ENCODE measurements around the gene RAD17.
"Not testable (repeated sequence)": the region's sequence is repeated elsewhere in the genome, so short reads cannot be mapped to it uniquely, and the experiment has no call there.

The RAD17 gene, protein sequence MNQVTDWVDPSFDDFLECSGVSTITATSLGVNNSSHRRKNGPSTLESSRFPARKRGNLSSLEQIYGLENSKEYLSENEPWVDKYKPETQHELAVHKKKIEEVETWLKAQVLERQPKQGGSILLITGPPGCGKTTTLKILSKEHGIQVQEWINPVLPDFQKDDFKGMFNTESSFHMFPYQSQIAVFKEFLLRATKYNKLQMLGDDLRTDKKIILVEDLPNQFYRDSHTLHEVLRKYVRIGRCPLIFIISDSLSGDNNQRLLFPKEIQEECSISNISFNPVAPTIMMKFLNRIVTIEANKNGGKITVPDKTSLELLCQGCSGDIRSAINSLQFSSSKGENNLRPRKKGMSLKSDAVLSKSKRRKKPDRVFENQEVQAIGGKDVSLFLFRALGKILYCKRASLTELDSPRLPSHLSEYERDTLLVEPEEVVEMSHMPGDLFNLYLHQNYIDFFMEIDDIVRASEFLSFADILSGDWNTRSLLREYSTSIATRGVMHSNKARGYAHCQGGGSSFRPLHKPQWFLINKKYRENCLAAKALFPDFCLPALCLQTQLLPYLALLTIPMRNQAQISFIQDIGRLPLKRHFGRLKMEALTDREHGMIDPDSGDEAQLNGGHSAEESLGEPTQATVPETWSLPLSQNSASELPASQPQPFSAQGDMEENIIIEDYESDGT

DNA sequence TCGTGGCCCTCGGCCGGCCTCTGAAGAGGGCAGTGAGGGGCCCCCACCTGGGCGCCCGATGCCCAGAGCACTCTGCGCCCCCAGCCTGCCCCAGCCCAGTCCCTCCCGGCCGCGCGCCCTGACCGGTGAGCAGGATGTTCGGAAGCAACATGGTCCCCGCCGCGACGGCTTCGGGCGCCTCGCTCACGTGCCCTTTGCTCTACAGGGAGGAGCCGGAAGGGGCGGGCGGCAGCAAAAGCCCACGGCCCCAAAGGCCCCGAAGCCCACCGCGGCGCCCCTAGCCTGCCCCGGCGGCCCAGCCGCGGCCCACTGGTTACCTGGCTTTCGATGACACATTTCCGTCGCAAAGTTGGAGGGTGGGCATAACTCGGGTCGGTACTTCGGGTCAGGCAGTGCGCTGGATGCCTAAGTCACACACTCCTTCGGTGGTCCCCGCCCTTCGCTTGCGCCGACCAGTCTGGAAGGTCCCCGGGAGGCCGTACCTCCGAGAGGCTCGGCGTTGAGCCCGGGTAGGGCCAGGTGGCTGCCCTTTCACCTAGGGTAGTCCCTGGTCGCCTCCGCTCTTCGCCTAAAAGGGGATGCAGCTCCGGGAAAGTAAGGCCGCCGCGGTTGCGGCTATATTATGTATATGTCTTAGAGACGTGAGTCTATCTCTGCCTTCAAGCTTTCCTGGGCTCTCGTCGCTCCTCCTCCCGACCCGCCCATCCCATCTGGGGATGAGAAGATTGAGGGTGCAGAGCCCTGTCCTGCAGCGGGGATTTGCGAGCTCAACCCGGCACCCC lies at the start of gene RAD17, which contains the start of the genes AK6 and TAF9:
Gene RAD17, plus strand, starts transcription at position 479 of the 782 bp plus-strand sequence. CDS start 2,391 bp downstream, outside the sequence.
Gene AK6, minus strand, starts transcription at position 181 of the 782 bp plus-strand sequence. Its CDS starts 30 bp downstream, at position 151.
Gene TAF9, minus strand, starts transcription at position 181 of the 782 bp plus-strand sequence. CDS start 3,783 bp downstream, outside the sequence.
- FAIRE-seq = peak; percentile 44

- FAIRE-seq = no peak
Observed at GRCh38 chr5:69326365-69326764, 43.3 kb upstream of the RAD17 start.

GRCh38 chr5:69329905-69330489 lies 39.6 kb upstream of the RAD17 start:
- no peak for FAIRE-seq

- FAIRE-seq = no peak
Observed at GRCh38 chr5:69331528-69332445, 37.8 kb upstream of the RAD17 start.

DNA sequence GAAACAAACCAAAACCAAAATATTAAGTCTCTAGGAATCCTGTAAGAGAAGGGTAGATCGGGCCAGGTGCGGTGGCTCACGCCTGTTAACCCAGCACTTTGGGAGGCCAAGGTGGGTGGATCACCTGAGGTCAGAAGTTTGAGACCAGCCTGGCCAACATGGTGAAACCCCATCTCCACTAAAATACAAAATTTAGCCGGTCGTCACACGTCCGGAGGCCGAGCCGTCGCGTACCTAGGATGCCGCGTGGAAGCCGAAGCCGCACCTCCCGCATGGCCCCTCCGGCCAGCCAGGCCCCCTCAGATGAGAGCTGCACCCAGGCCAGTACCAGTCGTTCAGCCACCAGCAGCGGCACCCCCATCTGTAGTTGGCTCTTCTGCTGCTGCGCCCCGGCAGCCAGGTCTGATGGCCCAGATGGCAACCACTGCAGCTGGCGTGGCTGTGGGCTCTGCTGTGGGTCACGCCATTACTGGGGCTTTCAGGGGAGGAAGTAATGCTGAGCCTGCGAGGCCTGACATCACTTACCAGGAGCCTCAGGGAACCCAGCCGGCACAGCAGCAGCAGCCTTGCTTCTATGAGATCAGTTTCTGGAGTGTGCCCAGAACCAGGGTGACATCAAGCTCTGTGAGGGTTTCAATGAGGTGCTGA lies 35.8 kb upstream of the RAD17 start:
- FAIRE-seq = not testable (repeated sequence)

- no peak for FAIRE-seq
Observed at GRCh38 chr5:69334793-69335268, 34.8 kb upstream of the RAD17 start.

GRCh38 chr5:69335341-69335935 lies 34.2 kb upstream of the RAD17 start:
- FAIRE-seq = no peak

DNA sequence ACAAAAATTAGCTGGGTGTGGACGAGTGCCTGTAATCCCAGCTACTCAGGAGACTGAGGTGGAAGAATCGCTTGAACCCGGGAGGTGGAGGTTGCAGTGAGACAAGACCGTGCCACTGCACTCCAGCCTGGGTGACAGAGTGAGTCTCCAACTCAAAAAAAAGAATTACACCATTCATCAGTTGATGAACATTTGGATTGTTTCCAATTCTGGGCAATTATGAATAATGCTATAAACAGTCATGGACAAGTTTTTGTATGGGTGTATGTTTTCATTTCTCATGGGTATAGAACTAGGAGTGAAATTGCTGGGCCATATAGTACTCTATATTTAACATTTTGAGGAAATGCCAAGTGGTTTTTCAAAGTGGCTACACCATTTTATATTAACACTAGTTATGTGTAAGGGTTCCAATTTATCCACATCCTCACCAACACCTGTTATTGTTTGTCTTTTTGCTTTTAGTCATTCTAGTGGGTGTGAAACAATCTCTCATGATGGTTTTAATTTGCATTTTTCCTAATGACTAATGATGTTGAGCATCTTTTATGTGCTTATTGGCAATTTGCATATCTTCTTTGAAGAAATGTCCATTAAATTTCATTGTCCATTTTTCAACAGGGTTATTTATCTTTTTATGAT lies 28.0 kb upstream of the RAD17 start:
- FAIRE-seq = no peak

GRCh38 chr5:69343083-69343482 lies 26.5 kb upstream of the RAD17 start:
- FAIRE-seq = no peak

GRCh38 chr5:69350664-69351063 lies 19.0 kb upstream of the RAD17 start:
- FAIRE-seq = no peak

- FAIRE-seq = no peak
Observed at GRCh38 chr5:69359699-69360098, 9.9 kb upstream of the RAD17 start.

GRCh38 chr5:69360442-69360841 lies 9.2 kb upstream of the RAD17 start:
- no peak for FAIRE-seq

DNA sequence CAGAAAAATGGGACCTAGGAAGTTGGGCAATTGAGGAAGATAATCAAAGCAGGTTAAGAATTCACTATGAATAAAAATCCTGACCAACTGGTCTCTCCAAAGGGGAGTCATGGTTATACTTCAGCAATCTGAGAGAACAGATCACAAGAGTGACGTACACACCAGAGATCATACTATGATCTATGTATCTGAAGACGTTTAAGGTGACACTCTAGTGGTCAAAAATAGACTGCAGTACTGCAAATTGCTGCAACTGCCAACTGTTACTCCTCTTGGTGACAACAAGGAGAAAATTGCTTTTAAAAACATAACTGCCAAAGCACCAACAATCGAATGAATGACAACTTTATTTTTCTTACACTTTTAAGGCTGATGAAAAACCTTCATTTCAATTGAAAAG lies 5.2 kb upstream of the RAD17 start:
- FAIRE-seq = no peak

GRCh38 chr5:69364850-69365249 lies 4.8 kb upstream of the RAD17 start:
- no peak for FAIRE-seq

DNA sequence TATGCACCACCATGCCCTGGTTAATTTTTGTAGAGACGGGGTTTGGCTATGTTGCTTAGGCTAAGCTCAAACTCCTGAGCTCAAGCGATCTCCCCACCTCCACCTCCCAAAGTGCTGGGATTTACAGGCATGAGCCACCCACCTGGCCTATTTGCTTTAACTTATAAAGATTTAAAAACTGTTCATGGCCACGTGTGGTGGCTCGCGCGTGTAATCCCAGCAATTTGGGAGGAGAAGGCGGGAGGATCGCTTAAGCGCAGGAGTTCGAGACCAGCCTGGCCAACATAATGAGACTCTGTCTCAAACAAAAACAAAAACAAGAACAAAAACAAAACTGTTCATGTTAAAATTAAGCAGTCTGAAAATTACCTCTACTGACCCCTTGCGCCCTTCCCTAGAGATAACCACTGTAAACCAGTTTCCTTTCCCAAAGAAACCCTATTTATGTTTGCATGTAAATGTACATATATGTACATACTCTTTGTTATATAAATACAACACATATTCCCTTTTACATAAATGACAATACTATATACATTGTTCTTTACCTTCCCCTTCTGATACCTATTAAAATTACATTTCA lies 1.8 kb upstream of the RAD17 start:
- FAIRE-seq = no peak

- FAIRE-seq = no peak
Observed at GRCh38 chr5:69368458-69369339, 919 bp upstream of the RAD17 start.

DNA sequence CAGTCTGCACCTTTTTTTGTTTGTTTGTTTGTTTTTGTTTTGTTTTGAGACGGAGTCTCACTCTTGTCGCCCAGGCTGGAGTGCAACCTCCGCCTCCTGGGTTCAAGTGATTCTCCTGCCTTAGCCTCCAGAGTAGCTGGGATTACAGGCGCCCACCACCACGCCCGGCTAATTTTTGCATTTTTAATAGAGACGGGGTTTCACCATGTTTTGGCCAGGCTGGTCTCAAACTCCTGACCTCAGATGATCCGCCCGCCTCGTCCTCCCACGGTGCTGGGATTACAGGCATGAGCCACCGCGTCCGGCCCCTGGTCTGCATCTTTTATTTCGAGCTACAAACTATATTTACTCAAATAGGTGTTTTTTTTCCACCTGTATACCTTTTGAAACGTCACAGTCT lies 717 bp downstream of the RAD17 start:
- not testable (repeated sequence) for FAIRE-seq

- no peak for FAIRE-seq
Observed at GRCh38 chr5:69372394-69372793, 2.8 kb downstream of the RAD17 start.

All from G401.6 (cell line).